ENCODE data around the gene OPN1SW.

OPN1SW gene

DNA sequence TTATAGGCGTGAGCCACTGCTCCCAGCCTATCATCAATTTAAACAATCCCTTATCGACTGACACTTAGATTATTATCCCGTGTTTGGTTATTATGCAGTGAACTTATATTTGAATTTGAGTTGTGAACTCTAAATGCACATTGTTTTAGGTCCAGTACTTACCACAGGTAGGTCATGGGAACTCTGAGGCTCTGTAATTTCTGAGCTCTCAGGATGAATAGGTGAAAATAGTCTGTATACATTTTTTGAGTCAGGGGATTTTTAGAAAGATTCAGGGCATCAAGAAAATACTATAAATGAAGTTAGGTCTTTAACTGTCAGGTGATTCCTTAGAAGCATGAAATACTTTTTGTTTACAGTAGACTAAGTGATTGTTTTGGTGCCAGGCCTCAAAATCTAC, 25.0 kb upstream of the OPN1SW start:
- H3K4me1 ChIP-seq (ENCODE audit: insufficient read depth, low read length, poor library complexity, severe bottlenecking) = no peaks in the 10 kb centered on the region
- H2AFZ ChIP-seq (ENCODE audit: low read length) = no peak overlapping the region
- no peak overlapping the region for H3K4me2 ChIP-seq (ENCODE audit: low read depth, low read length, poor library complexity, severe bottlenecking)
- H4K20me1 ChIP-seq (ENCODE audit: insufficient read depth, low read length, poor library complexity, severe bottlenecking) = no peaks in the 10 kb centered on the region
- no peaks in the 10 kb centered on the region for H3K27me3 ChIP-seq (ENCODE audit: insufficient read depth, low read length, poor library complexity, severe bottlenecking)
- H3K36me3 ChIP-seq (ENCODE audit: insufficient read depth, low read length) = peaks cover 41% of the 10 kb centered on the region; the same call in 1 of the 2 replicates
- no peaks in the 10 kb centered on the region for H3K79me2 ChIP-seq (ENCODE audit: insufficient read depth, low read length)
- H3F3A ChIP-seq (ENCODE audit: low read depth) = no peaks in the 10 kb centered on the region
- TF ChIP-seq EZH2phosphoT487 (IDR thresholded peaks at IDR 0.05; ENCODE audit: borderline replicate concordance) = no peak
- TF ChIP-seq, protein P1, sequence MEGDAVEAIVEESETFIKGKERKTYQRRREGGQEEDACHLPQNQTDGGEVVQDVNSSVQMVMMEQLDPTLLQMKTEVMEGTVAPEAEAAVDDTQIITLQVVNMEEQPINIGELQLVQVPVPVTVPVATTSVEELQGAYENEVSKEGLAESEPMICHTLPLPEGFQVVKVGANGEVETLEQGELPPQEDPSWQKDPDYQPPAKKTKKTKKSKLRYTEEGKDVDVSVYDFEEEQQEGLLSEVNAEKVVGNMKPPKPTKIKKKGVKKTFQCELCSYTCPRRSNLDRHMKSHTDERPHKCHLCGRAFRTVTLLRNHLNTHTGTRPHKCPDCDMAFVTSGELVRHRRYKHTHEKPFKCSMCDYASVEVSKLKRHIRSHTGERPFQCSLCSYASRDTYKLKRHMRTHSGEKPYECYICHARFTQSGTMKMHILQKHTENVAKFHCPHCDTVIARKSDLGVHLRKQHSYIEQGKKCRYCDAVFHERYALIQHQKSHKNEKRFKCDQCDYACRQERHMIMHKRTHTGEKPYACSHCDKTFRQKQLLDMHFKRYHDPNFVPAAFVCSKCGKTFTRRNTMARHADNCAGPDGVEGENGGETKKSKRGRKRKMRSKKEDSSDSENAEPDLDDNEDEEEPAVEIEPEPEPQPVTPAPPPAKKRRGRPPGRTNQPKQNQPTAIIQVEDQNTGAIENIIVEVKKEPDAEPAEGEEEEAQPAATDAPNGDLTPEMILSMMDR (conservative IDR thresholded peaks at IDR 0.05; ENCODE audit: low read length) = no peak
- no peak overlapping the region for H3K4me3 ChIP-seq (ENCODE audit: low read length, poor library complexity, severe bottlenecking)
- H3K9me2 ChIP-seq (replicated peaks; ENCODE audit: low read depth, low read length) = no peaks in the 10 kb centered on the region
- no peaks in the 10 kb centered on the region for H3K9me3 ChIP-seq (ENCODE audit: insufficient read depth, low read depth, low read length)
- H3K9ac ChIP-seq (ENCODE audit: low read depth, low read length, poor library complexity, severe bottlenecking) = no peak overlapping the region

DNA sequence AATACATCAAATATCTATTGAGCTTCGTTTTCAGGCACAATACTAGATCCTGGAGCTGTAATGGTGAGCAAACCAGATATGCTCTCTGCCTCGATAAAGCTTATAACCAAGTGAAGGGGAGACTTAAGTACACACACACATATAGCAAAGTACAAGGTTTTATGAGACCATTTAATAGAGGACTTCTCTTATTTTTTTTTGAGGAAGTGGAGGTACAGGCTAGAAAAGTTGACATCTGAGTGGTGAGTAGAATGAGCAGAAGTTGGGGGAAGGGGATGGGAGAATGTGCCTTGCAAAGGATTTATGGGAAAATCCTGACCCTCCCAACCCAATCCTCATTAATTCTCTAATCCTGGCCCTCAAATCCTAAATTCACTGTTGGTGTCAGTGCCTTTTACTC, 23.9 kb upstream of the OPN1SW start:
- H3K79me2 ChIP-seq (ENCODE audit: insufficient read depth, low read length) = peaks cover 9% of the 10 kb centered on the region; the same call in 1 of the 2 replicates
- no peak overlapping the region for H3K4me3 ChIP-seq (ENCODE audit: low read length, poor library complexity, severe bottlenecking)
- H3K9me2 ChIP-seq (replicated peaks; ENCODE audit: low read depth, low read length) = no peaks in the 10 kb centered on the region
- H3K27me3 ChIP-seq (ENCODE audit: insufficient read depth, low read length, poor library complexity, severe bottlenecking) = no peaks in the 10 kb centered on the region
- no peak overlapping the region for H2AFZ ChIP-seq (ENCODE audit: low read length)
- no peak overlapping the region for H3K9ac ChIP-seq (ENCODE audit: low read depth, low read length, poor library complexity, severe bottlenecking)
- TF ChIP-seq, protein P1 (conservative IDR thresholded peaks at IDR 0.05; ENCODE audit: low read length) = no peak
- TF ChIP-seq EZH2phosphoT487 (IDR thresholded peaks at IDR 0.05; ENCODE audit: borderline replicate concordance) = no peak
- H3F3A ChIP-seq (ENCODE audit: low read depth) = no peaks in the 10 kb centered on the region
- peaks cover 39% of the 10 kb centered on the region; the same call in 1 of the 2 replicates for H3K36me3 ChIP-seq (ENCODE audit: insufficient read depth, low read length)
- H3K4me1 ChIP-seq (ENCODE audit: insufficient read depth, low read length, poor library complexity, severe bottlenecking) = peaks cover 2% of the 10 kb centered on the region
- H3K4me2 ChIP-seq (ENCODE audit: low read depth, low read length, poor library complexity, severe bottlenecking) = no peak overlapping the region
- H3K9me3 ChIP-seq (ENCODE audit: insufficient read depth, low read depth, low read length) = no peaks in the 10 kb centered on the region
- H4K20me1 ChIP-seq (ENCODE audit: insufficient read depth, low read length, poor library complexity, severe bottlenecking) = peaks cover 4% of the 10 kb centered on the region

DNA sequence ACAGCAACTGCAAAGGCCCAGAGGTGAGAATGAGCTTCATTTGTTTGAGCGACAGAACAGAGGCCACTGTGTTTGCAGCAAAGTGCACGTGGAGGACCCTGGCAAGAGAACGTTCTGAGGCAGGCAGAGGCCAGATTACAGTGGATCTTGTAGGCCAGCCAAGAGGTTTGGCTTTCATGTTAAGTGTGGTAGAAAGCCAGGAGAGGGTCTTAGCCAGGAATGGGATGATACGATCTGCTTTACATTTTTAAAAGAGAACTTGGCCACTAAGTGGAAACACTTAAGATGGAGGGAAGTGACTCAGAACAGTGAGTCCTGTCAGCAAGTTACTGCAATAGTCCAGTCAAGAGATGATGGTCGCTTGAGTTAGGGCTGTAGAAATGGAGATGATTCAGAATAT, 20.7 kb upstream of the OPN1SW start:
- Histone ChIP-seq H3K9ac (ENCODE audit: low read depth, low read length, poor library complexity, severe bottlenecking) (no peak overlapping the region), H3K27me3 (ENCODE audit: insufficient read depth, low read length, poor library complexity, severe bottlenecking) (no peaks in the 10 kb centered on the region), H3K4me2 (ENCODE audit: low read depth, low read length, poor library complexity, severe bottlenecking) (no peak overlapping the region), H3K4me1 (ENCODE audit: insufficient read depth, low read length, poor library complexity, severe bottlenecking) (peaks cover 22% of the 10 kb centered on the region), H3F3A (ENCODE audit: low read depth) (peaks cover 3% of the 10 kb centered on the region; the same call in 1 of the 2 replicates), H2AFZ (ENCODE audit: low read length) (no peak overlapping the region), H3K9me2 (replicated peaks; ENCODE audit: low read depth, low read length) (no peaks in the 10 kb centered on the region), H3K79me2 (ENCODE audit: insufficient read depth, low read length) (peaks cover 36% of the 10 kb centered on the region), H3K36me3 (ENCODE audit: insufficient read depth, low read length) (peaks cover 16% of the 10 kb centered on the region; the same call in 1 of the 2 replicates), H3K4me3 (ENCODE audit: low read length, poor library complexity, severe bottlenecking) (no peak overlapping the region), H3K9me3 (ENCODE audit: insufficient read depth, low read depth, low read length) (no peaks in the 10 kb centered on the region), H4K20me1 (ENCODE audit: insufficient read depth, low read length, poor library complexity, severe bottlenecking) (peaks cover 4% of the 10 kb centered on the region)
- TF ChIP-seq, protein P1 (conservative IDR thresholded peaks at IDR 0.05; ENCODE audit: low read length) = no peak
- TF ChIP-seq EZH2phosphoT487 (IDR thresholded peaks at IDR 0.05; ENCODE audit: borderline replicate concordance) = no peak
